HG03060 (cell line): ENCODE measurements around the gene PRR5L.

Source experiments
- ATAC-seq: cut with Tn5 transposase; IDR thresholded peaks from one replicate; pipeline ENCODE4 v1.9.1; 2021; ENCODE audit warnings: low read depth, moderate number of reproducible peaks; ENCODE audit not compliant: unreplicated experiment

The PRR5L gene

DNA sequence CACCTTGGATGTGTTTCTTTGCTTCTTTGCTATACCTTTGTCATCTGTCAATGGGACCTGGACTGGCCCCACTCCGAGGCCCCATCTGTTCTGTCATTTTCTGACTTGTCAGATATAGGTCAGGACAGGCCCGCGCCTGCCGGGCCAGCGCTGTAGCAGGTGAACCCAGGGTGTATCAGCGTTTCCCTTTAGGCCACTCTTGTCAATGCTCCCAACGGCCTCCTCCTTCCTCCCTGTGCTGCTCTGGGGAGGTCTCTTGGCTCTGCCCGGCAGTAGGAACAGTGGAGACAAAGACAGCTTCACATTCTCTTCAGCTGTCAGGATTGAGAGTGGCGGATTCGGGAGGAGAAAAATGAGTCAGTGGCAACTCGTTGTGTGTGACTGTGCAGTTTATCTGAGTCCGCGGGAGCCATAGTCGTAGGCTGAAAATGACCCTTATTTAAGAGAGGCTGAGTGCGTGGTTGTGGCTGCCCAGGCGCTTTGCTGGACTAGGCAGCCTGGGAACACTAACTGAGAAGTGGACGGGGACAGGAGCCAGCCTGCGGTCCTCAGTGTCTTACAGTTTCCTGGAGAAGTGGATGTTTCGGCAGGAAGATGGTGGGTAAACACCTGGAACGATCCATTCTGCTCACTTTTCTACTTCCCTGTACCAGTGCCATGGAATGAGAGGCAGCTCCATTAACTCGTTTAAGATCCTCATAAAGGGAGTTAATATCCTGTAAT, 102.3 kb downstream of the PRR5L start:
- no peak for ATAC-seq

DNA sequence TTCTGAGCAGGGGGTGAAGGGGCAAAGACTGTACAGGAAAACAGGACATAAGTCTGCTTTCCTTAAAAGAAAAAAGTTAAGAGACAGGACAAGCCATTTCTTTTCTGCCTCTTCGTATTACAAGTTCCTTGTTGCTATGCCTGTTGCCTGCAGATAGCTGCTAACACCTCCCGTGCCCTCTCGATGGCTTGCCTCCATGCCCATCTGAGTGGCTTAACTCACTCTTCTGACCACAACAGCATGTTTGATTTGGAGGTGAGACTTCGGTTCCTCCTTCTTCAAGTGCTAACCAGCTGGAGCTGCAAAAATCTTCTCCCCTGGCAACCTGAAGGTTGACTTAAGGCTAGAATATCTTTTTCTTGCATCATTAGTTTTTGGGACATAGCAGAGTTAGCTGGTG, 103.1 kb downstream of the PRR5L start:
- no peak for ATAC-seq

DNA sequence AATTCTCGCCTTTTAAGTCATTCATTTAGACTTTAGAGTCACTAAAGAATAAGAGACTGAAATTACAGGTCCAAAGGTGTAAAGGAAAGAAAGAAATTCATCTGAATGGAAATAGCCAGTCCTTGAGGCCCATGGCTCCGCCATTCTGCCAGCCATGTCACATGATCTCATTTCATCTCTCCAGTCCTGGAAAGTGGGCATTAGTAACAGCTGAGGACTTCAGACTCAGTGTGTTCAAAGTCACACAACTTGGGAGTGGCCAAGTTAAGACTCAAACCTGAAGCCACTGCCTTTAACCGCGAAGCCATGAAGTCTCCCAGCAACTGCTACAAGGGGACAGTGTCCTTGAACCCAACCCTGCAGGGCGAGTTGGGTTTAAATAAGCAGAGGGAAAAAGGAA, 103.7 kb downstream of the PRR5L start:
- no peak for ATAC-seq

DNA sequence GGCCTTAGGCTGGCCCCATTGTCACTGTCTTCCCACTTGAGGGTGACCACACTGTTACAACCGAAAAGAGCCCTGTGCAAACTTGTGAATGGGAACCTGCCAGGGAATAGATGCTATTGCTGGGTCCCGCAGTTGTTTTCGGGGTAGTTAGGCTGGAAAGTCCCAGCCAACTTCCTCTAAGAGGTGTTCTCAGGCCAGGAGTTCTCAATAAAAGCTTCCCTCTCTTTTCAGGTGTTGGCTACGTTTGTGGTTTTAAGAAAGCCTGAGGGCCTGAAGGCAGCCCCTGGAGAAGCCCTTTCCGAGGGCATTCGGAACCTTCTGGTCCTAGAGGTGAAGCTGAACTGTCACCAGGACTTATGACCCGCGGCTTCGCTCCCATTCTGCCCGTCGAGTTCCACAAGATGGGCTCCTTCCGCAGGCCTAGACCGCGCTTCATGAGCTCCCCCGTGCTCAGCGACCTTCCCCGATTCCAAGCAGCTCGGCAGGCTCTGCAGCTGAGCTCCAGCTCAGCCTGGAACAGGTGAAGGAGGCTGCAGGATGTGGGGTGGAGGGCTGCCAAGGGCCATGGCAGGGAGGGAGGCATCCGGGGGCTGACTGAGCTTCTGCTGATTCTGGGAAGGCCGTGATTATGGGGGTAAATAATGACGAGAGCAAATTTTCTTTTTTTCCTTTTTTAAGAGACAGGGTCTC, 104.8 kb downstream of the PRR5L start:
- no peak for ATAC-seq

- ATAC-seq: no peak
Measured at GRCh38 chr11:36402568-36403170, 106.6 kb downstream of the PRR5L start.

GRCh38 chr11:36403661-36404060, 107.6 kb downstream of the PRR5L start:
- no peak for ATAC-seq

GRCh38 chr11:36404831-36405230, 108.7 kb downstream of the PRR5L start:
- no peak for ATAC-seq

- ATAC-seq: no peak
Measured at GRCh38 chr11:36405585-36406367, 109.7 kb downstream of the PRR5L start.

GRCh38 chr11:36407356-36407755, 111.3 kb downstream of the PRR5L start:
- no peak for ATAC-seq

DNA sequence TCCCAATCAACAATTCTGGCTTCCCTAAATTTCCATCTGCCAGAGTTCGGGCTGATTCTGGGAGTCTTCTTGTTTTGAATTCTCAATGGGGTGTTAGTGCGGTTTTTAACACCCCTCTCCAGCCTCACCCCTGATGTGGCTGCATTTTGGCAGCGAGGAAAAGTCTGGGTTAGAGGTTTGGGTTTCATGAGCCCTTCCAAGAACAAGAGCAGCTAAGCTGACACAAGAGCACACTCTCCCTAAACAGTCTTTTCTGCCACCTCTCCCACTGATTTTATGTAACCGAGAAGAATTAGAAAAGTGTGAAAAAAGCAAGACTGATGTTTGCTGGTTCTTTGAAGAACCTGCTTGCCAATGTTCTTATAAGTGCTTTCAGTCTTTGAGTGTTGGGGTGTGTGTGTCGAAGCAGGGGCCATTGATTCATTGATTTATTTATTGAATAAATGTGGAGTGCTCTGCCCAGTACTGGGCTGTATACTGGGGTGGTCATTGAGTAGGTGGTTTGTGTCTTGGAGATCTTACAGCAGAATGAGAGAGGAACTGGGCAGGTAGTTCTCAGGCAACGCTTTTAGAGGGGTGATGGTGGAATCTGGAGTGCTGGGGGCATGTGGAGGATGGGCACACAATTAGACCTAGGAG, 112.5 kb downstream of the PRR5L start:
- ATAC-seq: no peak

DNA sequence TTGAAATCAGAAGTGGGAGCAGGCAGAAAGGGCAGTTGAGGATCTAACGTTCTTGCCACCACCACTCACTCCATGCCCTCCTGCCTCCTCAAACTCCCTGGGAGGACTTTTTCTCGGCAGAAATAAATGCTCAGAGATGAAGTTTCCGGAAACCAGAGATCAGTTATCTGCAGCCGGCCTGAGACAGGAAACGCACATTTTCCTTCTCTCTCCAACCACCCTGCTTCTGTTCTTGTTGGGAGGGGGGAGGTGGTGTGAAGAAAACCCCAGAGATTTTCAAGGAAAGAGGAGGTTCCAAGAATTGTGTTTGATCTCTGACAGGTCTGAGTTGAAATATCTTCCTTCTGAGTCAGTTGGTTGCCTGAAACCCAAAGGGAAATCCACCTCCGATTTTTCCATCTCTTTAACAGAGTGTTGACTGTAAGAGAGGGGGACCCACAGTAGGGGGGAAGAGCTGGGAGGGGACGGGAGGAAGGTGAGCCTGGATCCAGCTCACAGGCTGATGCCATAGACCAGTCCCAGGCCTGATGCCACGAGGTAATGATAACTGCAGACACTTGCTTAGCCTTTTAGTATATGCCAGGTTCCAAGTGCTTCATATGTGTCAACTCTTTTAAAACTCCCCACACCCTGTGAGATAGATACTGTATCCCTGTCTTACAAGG, 113.2 kb downstream of the PRR5L start:
- no peak for ATAC-seq

DNA sequence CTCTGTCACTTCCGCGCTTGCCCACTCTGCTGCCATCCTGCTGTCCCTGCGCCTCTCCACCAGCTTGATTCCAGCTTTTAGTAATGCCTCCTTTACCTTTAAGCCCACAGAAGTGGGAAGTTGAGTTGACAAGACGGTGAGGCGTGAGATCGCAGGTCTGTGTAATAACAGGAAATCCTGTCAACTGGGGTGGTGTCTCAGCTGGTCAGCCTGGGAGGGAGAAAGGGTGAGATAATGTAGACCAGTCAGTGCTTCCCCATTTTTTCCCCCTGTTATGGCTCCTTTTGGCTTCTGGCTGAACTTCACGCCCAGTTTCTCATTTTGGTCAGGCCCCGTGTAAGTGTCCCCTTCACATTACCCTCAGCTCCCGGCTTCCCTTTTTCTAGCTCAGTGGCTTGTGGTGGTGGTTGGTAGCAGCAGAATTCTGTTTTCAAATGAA, 115.1 kb downstream of the PRR5L start:
- ATAC-seq: no peak

- no peak for ATAC-seq
Measured at GRCh38 chr11:36412781-36413383, 116.8 kb downstream of the PRR5L start.

GRCh38 chr11:36417154-36417553, 121.1 kb downstream of the PRR5L start:
- no peak for ATAC-seq

DNA sequence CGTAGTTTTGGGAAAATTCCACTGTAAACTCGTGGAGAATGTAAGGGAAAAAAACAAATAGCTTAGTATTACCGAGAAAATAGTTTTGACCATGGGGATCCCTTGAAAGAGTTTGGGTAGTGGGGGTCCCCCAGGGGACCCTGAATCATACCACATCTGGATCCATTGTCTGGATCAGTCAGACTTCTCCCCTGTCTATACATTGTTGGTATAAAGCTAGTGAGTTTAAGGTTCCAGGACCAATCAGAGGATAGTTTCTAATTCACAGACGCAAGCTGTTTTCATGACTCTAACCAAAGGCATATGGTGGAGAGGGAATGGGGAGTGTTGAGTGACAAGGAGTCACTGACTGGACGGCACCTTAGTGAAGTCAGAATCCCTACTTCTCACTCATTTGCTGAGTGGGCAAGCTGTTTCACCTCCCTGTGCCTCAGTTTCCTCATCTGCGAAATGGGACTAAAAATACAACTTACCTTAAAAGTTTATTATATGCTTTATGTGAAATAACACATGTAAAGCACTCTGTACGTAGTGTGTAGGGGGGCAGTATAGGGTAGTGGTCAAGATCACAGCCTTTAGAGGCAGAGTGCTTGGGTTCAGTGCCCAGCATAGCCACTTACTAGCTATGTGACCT, 123.8 kb downstream of the PRR5L start:
- ATAC-seq: no peak

DNA sequence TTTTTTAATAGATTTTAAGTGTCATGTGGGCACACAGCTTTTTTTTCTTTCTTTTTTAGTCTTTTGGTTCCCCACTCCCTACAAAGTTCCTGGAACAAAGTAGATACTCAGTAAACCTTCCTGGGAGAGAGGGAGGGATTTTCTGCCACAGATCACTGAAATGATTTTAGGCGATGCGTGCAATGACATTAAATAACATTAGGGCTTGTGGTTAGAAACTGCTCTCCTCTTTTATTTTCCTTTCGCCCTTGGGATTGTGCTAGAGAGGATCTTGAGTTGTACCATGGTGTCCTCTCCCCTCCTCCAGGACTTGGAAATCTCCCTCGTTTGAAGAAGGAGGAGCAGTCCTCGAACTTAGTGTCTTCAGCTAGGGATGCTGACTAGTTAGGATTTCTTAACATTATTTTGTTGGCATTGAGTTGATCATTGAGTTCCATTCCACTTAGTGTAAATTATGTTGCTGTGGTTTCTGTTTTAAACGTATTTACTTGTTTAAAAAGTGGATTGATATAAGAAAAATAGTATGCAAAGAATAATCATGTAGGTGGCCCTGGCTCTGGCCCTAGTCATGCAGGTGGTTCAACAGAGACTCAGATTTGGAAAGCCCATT, 125.6 kb downstream of the PRR5L start:
- no peak for ATAC-seq

DNA sequence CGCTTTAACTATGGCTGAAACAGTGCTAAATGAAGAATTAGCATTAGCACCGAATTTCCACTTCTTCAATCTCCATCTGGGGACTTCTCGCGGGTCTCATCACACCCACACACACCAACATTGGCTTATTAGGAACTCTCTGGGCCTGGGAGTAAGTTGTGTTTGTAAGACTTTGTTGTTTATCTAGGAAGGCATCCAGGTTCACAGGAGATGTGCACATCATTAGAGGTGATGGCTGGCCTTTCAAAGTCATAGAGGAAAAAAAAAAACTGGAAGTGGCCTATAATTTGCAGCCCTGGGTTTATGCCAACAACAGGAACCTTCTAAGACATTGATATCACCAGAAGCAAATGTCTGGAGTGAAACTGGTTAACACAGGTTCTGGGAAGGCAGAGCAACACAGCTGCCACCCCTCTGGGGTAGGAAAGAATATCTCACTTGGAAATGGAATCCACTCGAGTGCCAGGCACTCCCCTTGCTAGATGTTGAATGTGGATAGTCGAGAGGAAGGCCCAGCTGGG, 129.5 kb downstream of the PRR5L start:
- no peak for ATAC-seq

- ATAC-seq: no peak
Measured at GRCh38 chr11:36426226-36426848, 130.2 kb downstream of the PRR5L start.
